CD4-positive, alpha-beta memory T cell (primary cell): ENCODE results near the gene PSMD11. TPM values are rescaled to one million over a fixed set of nuclear protein-coding genes. Genes with fewer than 3 reads are reported as not detected.

Experiments
- CTCF ChIA-PET: fragments of 350-600 bp; sonication (Branson Sonifier 250); formaldehyde crosslinking; loops from one replicate; lab custom pipeline; 2021; ENCODE audit warnings: inconsistent platforms; ENCODE audit not compliant: partially characterized antibody; lab: Charles Lee
- POLR2A ChIA-PET: fragments of 350-600 bp; sonication (Branson Sonifier 250); formaldehyde crosslinking; loops from one replicate; lab custom pipeline; 2021; ENCODE audit not compliant: partially characterized antibody; lab: Charles Lee
- DNase-seq, 5 donors: peaks; one replicate each; pipeline versions ENCODE4 v3.0.0 to v3.0.0-alpha.2; 2020 to 2022; ENCODE audit warnings: mixed read lengths in 1 of 5
- H3K27ac ChIP-seq: one replicate; pipeline ENCODE4 v1.7.0; 2013; ENCODE audit warnings: low read depth, low read length
- H3K27me3 ChIP-seq: 2 replicates; pipeline ENCODE4 v1.7.0; 2013; ENCODE audit warnings: mild to moderate bottlenecking, low read length, moderate library complexity; ENCODE audit not compliant: insufficient read depth
- H3K36me3 ChIP-seq: 2 replicates; pipeline ENCODE4 v1.7.0; 2013; ENCODE audit warnings: mild to moderate bottlenecking, low read length, moderate library complexity; ENCODE audit not compliant: insufficient read depth
- H3K4me1 ChIP-seq: 2 replicates; pipeline ENCODE4 v1.7.0; 2013; ENCODE audit warnings: mild to moderate bottlenecking, low read length, moderate library complexity; ENCODE audit not compliant: insufficient read depth
- H3K4me3 ChIP-seq, 2 donors: one replicate each; pipeline ENCODE4 v1.7.0; 2013; ENCODE audit warnings: low read length in 2 of 2, mild to moderate bottlenecking in 1 of 2
- H3K9me3 ChIP-seq, 2 donors: one replicate each; pipeline ENCODE4 v1.7.0; 2013; ENCODE audit warnings: low read length in 2 of 2, control low read depth in 1 of 2; ENCODE audit not compliant: control insufficient read depth in 1 of 2
- H3K27ac Mint-ChIP-seq, 7 donors: one replicate each; pipeline ENCODE4 v1.8.0; 2020 to 2021; ENCODE audit warnings: mixed read lengths in 7 of 7, mild to moderate bottlenecking in 6 of 7, inconsistent platforms in 3 of 7, moderate library complexity in 3 of 7
- H3K27me3 Mint-ChIP-seq, 2 donors: one replicate each; pipeline ENCODE4 v1.8.0; 2020 to 2021; ENCODE audit warnings: mixed read lengths in 2 of 2
- H3K36me3 Mint-ChIP-seq, 2 donors: one replicate each; pipeline ENCODE4 v1.8.0; 2020 to 2021; ENCODE audit warnings: mixed read lengths in 2 of 2, inconsistent platforms in 1 of 2, mild to moderate bottlenecking in 1 of 2
- H3K4me1 Mint-ChIP-seq, 4 donors: one replicate each; pipeline ENCODE4 v1.8.0; 2020 to 2021; ENCODE audit warnings: mixed read lengths in 4 of 4, mild to moderate bottlenecking in 1 of 4
- H3K4me3 Mint-ChIP-seq, 8 donors: one replicate each; pipeline ENCODE4 v1.8.0; 2020 to 2021; ENCODE audit warnings: mixed read lengths in 8 of 8, mild to moderate bottlenecking in 7 of 8, moderate library complexity in 6 of 8, inconsistent platforms in 3 of 8
- H3K9me3 Mint-ChIP-seq, 8 donors: one replicate each; pipeline ENCODE4 v1.8.0; 2020 to 2021; ENCODE audit warnings: mixed read lengths in 8 of 8, mild to moderate bottlenecking in 5 of 8, inconsistent platforms in 3 of 8, moderate library complexity in 1 of 8
- intact Hi-C: fragments of 100-400 bp; cut with micrococcal nuclease; formaldehyde crosslinking; loops from one replicate; pipeline ENCODE4 v1.15.1; 2023
- polyA plus RNA-seq, 2 donors: library from polyadenylated mRNA; unstranded; fragments of 300-500 nt; fragmentation: Illumina TruSeq; gene quantifications; one replicate each; pipeline ENCODE4 v1.2.3, GENCODE V29; 2021
- total RNA-seq, 2 experiments: library from RNA; stranded (reverse); gene quantifications; one replicate each; pipeline ENCODE4 v1.2.3, GENCODE V29; 2021

PSMD11 gene
- total and polyA plus RNA-seq, 4 experiments from 2014 or later, result 58.0 to 140 (median 103) TPM

GRCh38 chr17:32512328-32512727 lies 68.0 kb downstream of the PSMD11 start:
- H3K27ac ChIP-seq, result no peak overlapping the region
- Mint-ChIP-seq H3K27ac (no peak overlapping the region), H3K4me3 (no peak overlapping the region), H3K9me3 (no peaks in the 10 kb centered on the region), H3K27me3 (no peaks in the 10 kb centered on the region), H3K4me1 (peaks cover 21 to 46% (median 33%) of the 10 kb centered on the region in 4 donors), H3K36me3 (no peaks in the 10 kb centered on the region)
- peaks cover 36% of the 10 kb centered on the region for H3K4me1 ChIP-seq
- H3K4me3 ChIP-seq, result no peak overlapping the region
- ChIA-PET CTCF (interaction anchor here (1.1 to 1.4 kb wide), 3 partner anchors 11 to 365 kb away, joined by 3 to 5 read pairs (median 4); partner anchors contain the start of gene MYO1D), POLR2A (interaction anchor here (1.0 to 1.3 kb wide), 2 partner anchors 25 kb away, joined by 3 to 5 read pairs; partner anchors contain the start of gene CDK5R1)
- no peaks in the 10 kb centered on the region for H3K36me3 ChIP-seq
- DNase-seq, result no peak
- no peaks in the 10 kb centered on the region for H3K9me3 ChIP-seq
- intact Hi-C loops, result no loop called here
- no peaks in the 10 kb centered on the region for H3K27me3 ChIP-seq

GRCh38 chr17:32513579-32513978 lies 69.3 kb downstream of the PSMD11 start:
- ChIA-PET POLR2A (interaction anchor here (1.3 kb wide), 1 partner anchor 27 kb away, joined by 5 read pairs; the partner anchor contains the start of gene CDK5R1), CTCF (interaction anchor here (0.9 to 1.4 kb wide), 2 partner anchors 10 to 52 kb away, joined by 3 read pairs; no protein-coding TSS in a partner anchor)
- no peaks in the 10 kb centered on the region for H3K9me3 Mint-ChIP-seq
- H3K4me3 Mint-ChIP-seq, result no peak overlapping the region
- peaks cover 36% of the 10 kb centered on the region for H3K4me1 ChIP-seq
- H3K4me1 Mint-ChIP-seq, result peaks cover 26 to 46% (median 37%) of the 10 kb centered on the region in 4 donors
- intact Hi-C loops, result no loop called here
- H3K27ac ChIP-seq, result no peak overlapping the region
- H3K36me3 ChIP-seq, result no peaks in the 10 kb centered on the region
- H3K36me3 Mint-ChIP-seq, result no peaks in the 10 kb centered on the region
- H3K4me3 ChIP-seq, result no peak overlapping the region
- no peaks in the 10 kb centered on the region for H3K27me3 ChIP-seq
- no peaks in the 10 kb centered on the region for H3K9me3 ChIP-seq
- no peak overlapping the region for H3K27ac Mint-ChIP-seq
- DNase-seq, result no peak
- no peaks in the 10 kb centered on the region for H3K27me3 Mint-ChIP-seq

GRCh38 chr17:32514606-32515005 lies 70.3 kb downstream of the PSMD11 start:
- Histone ChIP-seq H3K4me1 (peaks cover 39% of the 10 kb centered on the region), H3K27ac (no peak overlapping the region), H3K27me3 (no peaks in the 10 kb centered on the region), H3K36me3 (no peaks in the 10 kb centered on the region), H3K9me3 (no peaks in the 10 kb centered on the region), H3K4me3 (no peak overlapping the region)
- intact Hi-C loops, result no loop called here
- ChIA-PET POLR2A (interaction anchor here (1.2 kb wide), 1 partner anchor 28 kb away, joined by 3 read pairs; the partner anchor contains the start of gene CDK5R1), CTCF (interaction anchor here (1.1 kb wide), 1 partner anchor 53 kb away, joined by 3 read pairs; no protein-coding TSS in a partner anchor)
- H3K27ac Mint-ChIP-seq, result peak overlapping the region in 1 of 7 donors; percentile 61
- H3K9me3 Mint-ChIP-seq, result no peaks in the 10 kb centered on the region
- H3K27me3 Mint-ChIP-seq, result no peaks in the 10 kb centered on the region
- no peak overlapping the region for H3K4me3 Mint-ChIP-seq
- H3K36me3 Mint-ChIP-seq, result no peaks in the 10 kb centered on the region
- H3K4me1 Mint-ChIP-seq, result peaks cover 31 to 46% (median 38%) of the 10 kb centered on the region in 4 donors
- DNase-seq, result no peak

GRCh38 chr17:32515677-32516383 lies 71.5 kb downstream of the PSMD11 start:
- Mint-ChIP-seq H3K4me1 (peaks cover 41 to 58% (median 50%) of the 10 kb centered on the region in 4 donors), H3K27me3 (no peaks in the 10 kb centered on the region), H3K9me3 (no peaks in the 10 kb centered on the region), H3K36me3 (no peaks in the 10 kb centered on the region), H3K4me3 (no peak overlapping the region), H3K27ac (peak overlapping the region in 6 of 7 donors; percentile 9 to 69 (median 60))
- Histone ChIP-seq H3K9me3 (no peaks in the 10 kb centered on the region), H3K4me1 (peaks cover 51% of the 10 kb centered on the region), H3K27ac (no peak overlapping the region), H3K27me3 (no peaks in the 10 kb centered on the region), H3K4me3 (no peak overlapping the region), H3K36me3 (no peaks in the 10 kb centered on the region)
- POLR2A ChIA-PET, result interaction anchor here (1.1 to 5.5 kb wide), 2 partner anchors 12 to 30 kb away, joined by 3 to 91 read pairs; partner anchors contain the start of gene CDK5R1
- DNase-seq, result no peak
- intact Hi-C loops, result no loop called here
- CTCF ChIA-PET, result interaction anchor here (0.8 to 3.5 kb wide), 3 partner anchors 28 to 54 kb away, joined by 3 to 12 read pairs (median 3); no protein-coding TSS in a partner anchor

GRCh38 chr17:32516450-32516849 lies 72.1 kb downstream of the PSMD11 start:
- no peaks in the 10 kb centered on the region for H3K9me3 ChIP-seq
- intact Hi-C loops, result no loop called here
- H3K36me3 Mint-ChIP-seq, result no peaks in the 10 kb centered on the region
- H3K27me3 Mint-ChIP-seq, result no peaks in the 10 kb centered on the region
- H3K27ac Mint-ChIP-seq, result peak overlapping the region in 4 of 7 donors; percentile 9 to 90 (median 52)
- no peaks in the 10 kb centered on the region for H3K9me3 Mint-ChIP-seq
- H3K4me3 ChIP-seq, result no peak overlapping the region
- H3K4me3 Mint-ChIP-seq, result peak overlapping the region in 1 of 8 donors; percentile 1
- H3K36me3 ChIP-seq, result no peaks in the 10 kb centered on the region
- H3K4me1 ChIP-seq, result peaks cover 57% of the 10 kb centered on the region
- no peaks in the 10 kb centered on the region for H3K27me3 ChIP-seq
- ChIA-PET CTCF (interaction anchor here (3.5 to 3.7 kb wide), 2 partner anchors 33 to 55 kb away, joined by 12 to 14 read pairs; no protein-coding TSS in a partner anchor), POLR2A (interaction anchor here (4.8 to 5.5 kb wide), 2 partner anchors 12 to 30 kb away, joined by 40 to 91 read pairs; partner anchors contain the start of gene CDK5R1)
- no peak overlapping the region for H3K27ac ChIP-seq
- DNase-seq, result no peak
- peaks cover 46 to 64% (median 52%) of the 10 kb centered on the region in 4 donors for H3K4me1 Mint-ChIP-seq

GRCh38 chr17:32516940-32517701 lies 72.8 kb downstream of the PSMD11 start:
- peak overlapping the region; percentile 3 for H3K27ac ChIP-seq
- peak overlapping the region; percentile 7 to 76 (median 42) for H3K4me3 Mint-ChIP-seq
- POLR2A ChIA-PET, result interaction anchor here (1.5 to 5.5 kb wide), 3 partner anchors 13 to 31 kb away, joined by 7 to 91 read pairs (median 40); partner anchors contain the start of gene CDK5R1

More at GRCh38 chr17:32516940-32517701, 72.8 kb downstream of the PSMD11 start:
- no peak for DNase-seq
- no peaks in the 10 kb centered on the region for H3K9me3 ChIP-seq
- Mint-ChIP-seq H3K9me3 (no peaks in the 10 kb centered on the region), H3K27ac (peak overlapping the region; percentile 62 to 94 (median 82)), H3K4me1 (peaks cover 42 to 65% (median 49%) of the 10 kb centered on the region in 4 donors), H3K36me3 (no peaks in the 10 kb centered on the region), H3K27me3 (no peaks in the 10 kb centered on the region)
- peaks cover 58% of the 10 kb centered on the region for H3K4me1 ChIP-seq
- no peaks in the 10 kb centered on the region for H3K27me3 ChIP-seq
- intact Hi-C loops, result no loop called here
- H3K36me3 ChIP-seq, result no peaks in the 10 kb centered on the region
- CTCF ChIA-PET, result interaction anchor here (0.9 to 3.7 kb wide), 6 partner anchors 8 to 360 kb away, joined by 3 to 14 read pairs (median 3); partner anchors contain the start of gene MYO1D
- no peak overlapping the region for H3K4me3 ChIP-seq
